A549 (cell line): Measurements from ENCODE around the gene SORCS1. TPM values are rescaled to one million over a fixed set of nuclear protein-coding genes. Genes with fewer than 3 reads are reported as not detected.

Experiments used
- ATAC-seq, 2 experiments: fragments of 200-7000 bp in 1 of 2; fragments of >200 bp in 1 of 2; cut with Nextera tagmentation in 1 of 2; cut with Tn5 transposase in 1 of 2; 3 replicates each; pipeline versions ENCODE4 v1.8.0 to v1.9.1; 2018 to 2020; ENCODE audit warnings: mild to moderate bottlenecking in 1 of 2, moderate library complexity in 1 of 2
- CTCF ChIA-PET: fragments of 300-600 bp; sonication (Branson Sonifier 250); formaldehyde crosslinking; extraction: SDS; loops from one replicate; lab custom pipeline; 2021; ENCODE audit warnings: antibody characterized with exemption, inconsistent platforms; lab: Yijun Ruan, JAX
- POLR2A ChIA-PET: fragments of 350-600 bp; formaldehyde crosslinking; extraction: SDS; loops from one replicate; lab custom pipeline; 2021; ENCODE audit warnings: antibody characterized with exemption, inconsistent platforms; lab: Yijun Ruan, JAX
- DNase-seq, 2 experiments: peaks; one replicate each; pipeline versions ENCODE4 v3.0.0 to v3.0.0-alpha.2; 2011 to 2016; ENCODE audit warnings: low read depth in 1 of 2, low spot score in 1 of 2
- FAIRE-seq: peaks from 2 replicates; lab custom pipeline; 2011; peaks lifted over from hg19 to GRCh38; lab: Jason Lieb, UNC
- H3K27ac ChIP-seq, 2 experiments: fragments of >200 bp; sonication (Bioruptor Twin); formaldehyde crosslinking; 3 replicates each; pipeline ENCODE4 v1.5.1; 2016 to 2017
- H3K4me1 ChIP-seq: fragments of >200 bp; sonication (Bioruptor Twin); formaldehyde crosslinking; 3 replicates; pipeline ENCODE4 v1.6.1; 2016
- H3K4me2 ChIP-seq: fragments of >200 bp; sonication (Bioruptor Twin); formaldehyde crosslinking; 3 replicates; pipeline ENCODE4 v1.6.1; 2016
- H3K4me3 ChIP-seq: fragments of >200 bp; sonication (Bioruptor Twin); formaldehyde crosslinking; 3 replicates; pipeline ENCODE4 v1.5.1; 2016
- H3K9me3 ChIP-seq: fragments of >200 bp; sonication (Bioruptor Twin); formaldehyde crosslinking; 3 replicates; pipeline ENCODE4 v1.6.1; 2016
- CBX2 ChIP-seq: fragments of 200-600 bp; sonication (generic); IDR thresholded peaks from 2 replicates; pipeline ENCODE4 v1.6.1; 2016; ENCODE audit warnings: low read depth, mild to moderate bottlenecking, borderline replicate concordance
- CHD2 ChIP-seq: fragments of 150-350 bp; IDR thresholded peaks from 2 replicates; pipeline ENCODE4 v1.6.1; 2014; ENCODE audit warnings: low read length; ENCODE audit not compliant: partially characterized antibody
- CTCF ChIP-seq: fragments of >200 bp; sonication (Bioruptor Twin); formaldehyde crosslinking; IDR thresholded peaks from 3 replicates; pipeline ENCODE4 v1.5.1; 2016
- E2F6 ChIP-seq: IDR thresholded peaks from 2 replicates; pipeline ENCODE4 v1.6.1; 2012; ENCODE audit warnings: low read depth, borderline replicate concordance
- ESRRA ChIP-seq: fragments of 150-350 bp; IDR thresholded peaks from 2 replicates; pipeline ENCODE4 v1.6.1; 2014; ENCODE audit warnings: mild to moderate bottlenecking, low read length, borderline replicate concordance
- FOXS1 ChIP-seq: fragments of 250-450 bp; sonication (Bioruptor Pico); IDR thresholded peaks from 2 replicates; pipeline ENCODE4 v1.5.0; 2020; ENCODE audit warnings: mild to moderate bottlenecking, moderate library complexity
- HDAC2 ChIP-seq: fragments of 200-600 bp; sonication (generic); IDR thresholded peaks from 2 replicates; pipeline ENCODE4 v1.6.1; 2016
- HEYL ChIP-seq: fragments of 250-450 bp; sonication (Bioruptor Pico); IDR thresholded peaks from 2 replicates; pipeline ENCODE4 v1.8.0; 2021; ENCODE audit warnings: mild to moderate bottlenecking, moderate library complexity
- HOXA7 ChIP-seq: fragments of 250-450 bp; sonication (Bioruptor Pico); IDR thresholded peaks from 2 replicates; pipeline ENCODE4 v1.5.0; 2020; ENCODE audit warnings: mild to moderate bottlenecking, moderate library complexity
- HOXB5 ChIP-seq: fragments of 250-450 bp; sonication (Bioruptor Pico); IDR thresholded peaks from 2 replicates; pipeline ENCODE4 v1.5.0; 2020; ENCODE audit warnings: mild to moderate bottlenecking, moderate library complexity
- JUNB ChIP-seq: fragments of >200 bp; sonication (Bioruptor Twin); formaldehyde crosslinking; IDR thresholded peaks from 2 replicates; pipeline ENCODE4 v1.6.1; 2016
- MAX ChIP-seq: IDR thresholded peaks from 2 replicates; pipeline ENCODE4 v1.6.1; 2012
- MAZ ChIP-seq: fragments of 150-350 bp; IDR thresholded peaks from 2 replicates; pipeline ENCODE4 v1.6.1; 2014; ENCODE audit warnings: antibody characterized with exemption, low read depth, low read length, borderline replicate concordance
- POLR2A ChIP-seq: IDR thresholded peaks from 2 replicates; pipeline ENCODE4 v1.6.1; 2012; ENCODE audit warnings: mild to moderate bottlenecking, low read length
- POLR2AphosphoS2 ChIP-seq: conservative IDR thresholded peaks from 2 replicates; pipeline ENCODE4 v1.6.1; 2012; ENCODE audit warnings: low read length, improper control_type of control experiment, inconsistent platforms
- RARB ChIP-seq: fragments of 250-450 bp; sonication (Bioruptor Pico); IDR thresholded peaks from 2 replicates; pipeline ENCODE4 v1.8.0; 2021; ENCODE audit warnings: mild to moderate bottlenecking, moderate library complexity
- RCOR1 ChIP-seq: fragments of 150-350 bp; IDR thresholded peaks from 2 replicates; pipeline ENCODE4 v1.6.1; 2014; ENCODE audit warnings: antibody characterized with exemption, low read length, low read depth
- RFX5 ChIP-seq: fragments of 450-650 bp; IDR thresholded peaks from 2 replicates; pipeline ENCODE4 v1.7.1; 2014; ENCODE audit warnings: antibody characterized with exemption, mild to moderate bottlenecking, moderate library complexity
- RNF2 ChIP-seq: fragments of 200-600 bp; sonication (generic); IDR thresholded peaks from 2 replicates; pipeline ENCODE4 v1.6.1; 2016; ENCODE audit warnings: low read depth, mild to moderate bottlenecking, antibody characterized with exemption, moderate library complexity, borderline replicate concordance
- SREBF2 ChIP-seq: fragments of 450-650 bp; IDR thresholded peaks from 2 replicates; pipeline ENCODE4 v1.6.1; 2014; ENCODE audit warnings: mild to moderate bottlenecking, moderate library complexity
- TP53 ChIP-seq: fragments of 250-450 bp; sonication (Bioruptor Pico); IDR thresholded peaks from 2 replicates; pipeline ENCODE4 v1.5.0; 2021; ENCODE audit warnings: mild to moderate bottlenecking, moderate library complexity
- ZFP36 ChIP-seq: fragments of 450-650 bp; IDR thresholded peaks from 2 replicates; pipeline ENCODE4 v1.6.1; 2014; ENCODE audit warnings: borderline replicate concordance; ENCODE audit not compliant: partially characterized antibody
- WGBS: methylation state at CpG from one replicate; pipeline ENCODE4 v1.1.6; 2017; ENCODE audit errors: missing lambda C conversion rate; 5-methylcytosine and 5-hydroxymethylcytosine counted together
- polyA plus RNA-seq, 4 experiments: library from polyadenylated mRNA; depleted of rRNA in 3 of 4; stranded (reverse); fragments of >200 nt; fragmentation: RNase III in 1 of 4; extraction: RNeasy Plus Mini Kit Qiagen cat#74134 plus additional on column Dnase treatment in 1 of 4; gene quantifications; 2 replicates in 3 of 4; 3 replicates in 1 of 4; pipeline ENCODE4 v1.2.3, GENCODE V29; 2011 to 2017
- TF ChIP-seq, protein P1 (sequence below): fragments of >200 bp; sonication (Bioruptor Twin); formaldehyde crosslinking; IDR thresholded peaks from 2 replicates; pipeline ENCODE4 v1.6.1; 2016

The SORCS1 gene
- polyA plus RNA-seq, 2 of the 4 experiments (the other 2 are of a cell fraction): not detected

GRCh38 chr10:107098326-107098725 lies 66.2 kb downstream of the SORCS1 start:
- DNase-seq (no peak), ATAC-seq (no peak), FAIRE-seq (no peak)
- no peak overlapping the region for H3K4me2 ChIP-seq
- no peak overlapping the region for H3K27ac ChIP-seq
- ChIA-PET POLR2A (no interaction called here), CTCF (no interaction called here)
- no peaks in the 10 kb centered on the region for H3K9me3 ChIP-seq
- 5% methylated on average over 2 of the region's 2 CpGs for WGBS
- no peaks in the 10 kb centered on the region for H3K4me1 ChIP-seq
- no peak overlapping the region for H3K4me3 ChIP-seq
- TF ChIP-seq FOXS1 (CRISPR knock-in tag) (no peak), ESRRA (no peak), MAZ (no peak), TP53 (no peak)

DNA sequence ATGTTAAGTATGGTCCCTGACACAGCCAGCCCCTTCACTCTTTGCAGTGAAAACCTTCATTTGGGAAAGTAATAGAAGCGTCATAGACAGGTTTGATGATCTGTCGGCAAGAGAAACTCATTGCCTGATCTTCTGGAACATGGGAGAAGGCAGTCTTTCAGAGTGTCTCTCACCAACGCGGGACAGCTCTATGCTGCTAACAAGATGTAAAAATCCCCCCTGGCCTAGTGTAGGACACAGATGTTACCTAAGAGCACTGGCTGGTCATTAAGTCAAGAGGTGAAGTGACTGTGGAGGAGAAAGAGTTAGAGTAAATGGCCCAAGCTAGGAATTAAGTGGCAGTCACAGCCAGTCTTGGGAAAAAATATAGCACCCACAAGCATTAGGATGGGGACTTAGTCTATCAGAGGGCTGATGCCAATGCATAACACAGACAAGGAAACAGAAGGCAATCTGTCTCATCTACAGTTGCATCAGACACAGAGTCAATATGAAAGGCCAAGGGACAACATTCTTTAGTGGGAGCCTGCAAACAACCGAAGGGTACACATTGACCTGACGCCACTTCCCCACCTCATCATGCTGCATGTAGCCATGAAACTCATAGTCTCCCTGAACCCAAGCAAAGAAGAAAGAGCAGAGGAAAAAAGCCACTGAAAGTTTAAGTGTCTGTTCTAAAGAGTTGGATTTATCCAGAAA lies 69.5 kb downstream of the SORCS1 start:
- ATAC-seq (no peak), FAIRE-seq (no peak), DNase-seq (no peak)
- ChIA-PET CTCF (no interaction called here), POLR2A (no interaction called here)
- TF ChIP-seq JUNB (no peak), CHD2 (no peak), RFX5 (no peak), POLR2A (no peak), POLR2AphosphoS2 (no peak), TP53 (no peak), RNF2 (no peak), HEYL (CRISPR knock-in tag) (no peak), SREBF2 (no peak), HOXB5 (no peak), CTCF (no peak), MAX (no peak), ESRRA (no peak), ZFP36 (no peak), CBX2 (no peak), E2F6 (no peak)
- TF ChIP-seq, protein P1, sequence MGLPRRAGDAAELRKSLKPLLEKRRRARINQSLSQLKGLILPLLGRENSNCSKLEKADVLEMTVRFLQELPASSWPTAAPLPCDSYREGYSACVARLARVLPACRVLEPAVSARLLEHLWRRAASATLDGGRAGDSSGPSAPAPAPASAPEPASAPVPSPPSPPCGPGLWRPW: no peak
- 15% methylated on average over 6 of the region's 6 CpGs for WGBS
- Histone ChIP-seq H3K27ac (no peak overlapping the region), H3K9me3 (no peaks in the 10 kb centered on the region), H3K4me3 (no peak overlapping the region), H3K4me2 (no peak overlapping the region), H3K4me1 (no peaks in the 10 kb centered on the region)

DNA sequence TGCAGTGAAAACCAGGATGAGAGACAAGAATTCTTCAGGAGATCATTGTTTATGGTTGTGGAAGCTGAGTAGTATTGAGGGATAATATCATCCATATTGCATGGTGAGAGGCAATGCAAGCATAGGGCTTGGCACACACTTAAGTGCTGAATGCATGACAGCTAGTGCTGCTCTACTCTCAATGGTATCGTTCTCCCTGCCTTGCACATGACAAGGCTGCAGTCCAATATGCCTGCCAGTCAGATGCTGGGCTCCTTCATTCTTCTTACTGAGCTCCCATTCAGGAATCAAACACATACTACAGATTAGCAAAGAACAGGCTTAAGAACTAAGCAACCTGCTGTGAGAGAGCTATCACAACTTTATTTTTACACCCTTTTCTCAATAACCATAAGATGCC lies 72.2 kb downstream of the SORCS1 start:
- ChIA-PET POLR2A (no interaction called here), CTCF (interaction anchor here (0.6 to 1.0 kb wide), 2 partner anchors 35 to 1018 kb away, joined by 3 read pairs; no protein-coding TSS in a partner anchor)
- TF ChIP-seq, protein P1: no peak
- TF ChIP-seq MAX (no peak), RFX5 (no peak), HDAC2 (no peak), POLR2A (no peak), CBX2 (no peak), RARB (CRISPR knock-in tag) (no peak), RCOR1 (no peak), RNF2 (no peak), HOXA7 (CRISPR knock-in tag) (no peak)
- H3K27ac ChIP-seq: no peak overlapping the region
- H3K9me3 ChIP-seq: no peaks in the 10 kb centered on the region
- no peak overlapping the region for H3K4me2 ChIP-seq
- no peak for FAIRE-seq
- DNase-seq: no peak
- ATAC-seq: no peak
- 0% methylated on average over 1 of the region's 1 CpG for WGBS
- no peaks in the 10 kb centered on the region for H3K4me1 ChIP-seq
- H3K4me3 ChIP-seq: no peak overlapping the region
